SK-N-MC (cell line): Measurements from ENCODE around the gene SNAPC4.
A peak's percentile ranks its signal among the peaks of the same experiment; 100 is the strongest.

Experiments
- DNase-seq: peaks from one replicate; pipeline ENCODE4 v3.0.0-alpha.2; 2011; ENCODE audit warnings: low read depth, low spot score
- H3K27ac ChIP-seq: fragments of 200-600 bp; sonication (generic); 2 replicates; pipeline ENCODE4 v1.5.1; 2016; ENCODE audit warnings: mixed run types
- H3K36me3 ChIP-seq: fragments of 200-600 bp; sonication (generic); 2 replicates; pipeline ENCODE4 v1.6.1; 2017; ENCODE audit warnings: antibody characterized with exemption, low read length, mixed read lengths; ENCODE audit not compliant: insufficient read depth
- H3K4me3 ChIP-seq: fragments of 200-600 bp; sonication (generic); 2 replicates; pipeline ENCODE4 v1.5.1; 2016
- H3K9ac ChIP-seq: fragments of 200-600 bp; sonication (generic); 2 replicates; pipeline ENCODE4 v1.8.0; 2017; ENCODE audit warnings: mixed run types, mixed read lengths; ENCODE audit not compliant: insufficient read length
- H3K9me3 ChIP-seq: fragments of 200-600 bp; sonication (generic); 2 replicates; pipeline ENCODE4 v1.6.1; 2017; ENCODE audit warnings: low read depth, mild to moderate bottlenecking, antibody characterized with exemption, low read length, moderate library complexity, mixed read lengths
- EZH2 ChIP-seq: fragments of 200-600 bp; sonication (generic); IDR thresholded peaks from one replicate; pipeline ENCODE4 v1.6.1; 2017; ENCODE audit warnings: antibody characterized with exemption
- FOXP2 ChIP-seq: optimal IDR thresholded peaks from 2 replicates; pipeline ENCODE3; 2011; ENCODE audit warnings: mild to moderate bottlenecking, moderate library complexity; ENCODE audit not compliant: insufficient read depth; ENCODE audit errors: extremely low read length, control extremely low read depth
- POLR2AphosphoS5 ChIP-seq: IDR thresholded peaks from 2 replicates; pipeline ENCODE4 v1.6.1; 2012; ENCODE audit warnings: mild to moderate bottlenecking, low read depth, low read length, borderline replicate concordance

SNAPC4 gene

DNA sequence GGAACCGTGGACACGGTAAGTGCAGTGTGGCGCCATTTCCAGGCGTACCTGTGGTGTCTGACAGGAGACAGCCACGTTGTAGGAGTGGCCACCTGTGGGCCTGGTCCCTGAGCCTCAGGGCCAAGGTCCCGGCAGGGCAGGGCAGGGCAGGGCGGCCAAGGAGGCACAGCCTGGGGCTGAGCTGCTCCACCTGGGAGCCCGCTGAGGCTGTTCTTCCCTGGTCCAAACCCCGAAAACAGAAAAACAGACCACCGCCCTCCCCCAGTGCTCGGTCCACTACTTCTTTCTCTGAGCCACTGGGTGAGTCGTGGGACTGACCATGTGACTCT is 19.1 kb upstream of the SNAPC4 start:
- DNase-seq, result no peak
- TF ChIP-seq POLR2AphosphoS5, result no peak
- TF ChIP-seq EZH2, result no peak
- TF ChIP-seq FOXP2, result no peak
- Histone ChIP-seq H3K9ac (no peak overlapping the region), H3K27ac (no peak overlapping the region), H3K9me3 (no peaks in the 10 kb centered on the region), H3K4me3 (no peak overlapping the region), H3K36me3 (peaks cover 82% of the 10 kb centered on the region)

DNA sequence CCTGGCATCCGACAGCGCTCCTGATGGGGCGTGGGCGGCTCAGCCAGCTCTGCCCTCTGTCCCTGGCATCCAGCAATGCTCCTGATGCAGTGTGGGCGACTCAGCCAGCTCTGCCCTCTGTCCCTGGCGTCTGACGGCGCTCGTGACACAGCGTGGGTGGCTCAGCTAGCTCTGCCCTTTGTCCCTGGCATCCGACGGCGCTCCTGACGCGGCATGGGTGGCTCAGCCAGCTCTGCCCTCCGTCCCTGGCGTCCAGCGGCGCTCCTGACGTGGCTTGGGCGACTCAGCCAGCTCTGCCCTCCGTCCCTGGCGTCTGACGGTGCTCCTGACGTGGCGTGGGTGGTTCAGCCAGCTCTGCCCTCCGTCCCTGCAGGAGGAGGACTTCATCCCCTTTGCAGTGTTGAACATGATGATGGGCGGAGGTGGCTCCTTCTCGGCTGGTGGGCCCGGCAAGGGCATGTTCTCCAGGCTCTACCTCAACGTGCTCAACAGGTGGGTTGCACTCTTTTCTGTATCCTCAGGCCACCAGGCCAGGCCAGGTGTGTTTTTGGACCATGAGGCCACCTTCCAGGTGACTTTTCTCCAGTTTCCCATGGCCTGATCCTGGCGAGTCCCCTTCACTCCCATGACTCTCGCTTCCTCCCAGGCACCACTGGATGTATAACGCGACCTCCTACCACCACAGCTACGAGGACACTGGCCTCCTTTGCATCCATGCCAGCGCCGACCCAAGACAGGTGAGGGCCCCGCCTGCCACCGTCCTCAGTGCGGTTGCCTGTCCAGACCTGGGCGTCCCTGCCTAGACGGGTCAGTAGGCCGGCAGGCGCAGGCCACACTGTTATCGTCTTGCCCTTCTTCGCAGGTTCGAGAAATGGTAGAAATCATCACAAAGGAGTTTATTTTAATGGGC is 18.5 kb upstream of the SNAPC4 start:
- no peak for TF ChIP-seq FOXP2
- no peak for TF ChIP-seq EZH2
- no peak for TF ChIP-seq POLR2AphosphoS5
- Histone ChIP-seq H3K4me3 (no peak overlapping the region), H3K27ac (no peak overlapping the region), H3K9me3 (no peaks in the 10 kb centered on the region), H3K9ac (no peak overlapping the region), H3K36me3 (peaks cover 84% of the 10 kb centered on the region)
- DNase-seq, result no peak

DNA sequence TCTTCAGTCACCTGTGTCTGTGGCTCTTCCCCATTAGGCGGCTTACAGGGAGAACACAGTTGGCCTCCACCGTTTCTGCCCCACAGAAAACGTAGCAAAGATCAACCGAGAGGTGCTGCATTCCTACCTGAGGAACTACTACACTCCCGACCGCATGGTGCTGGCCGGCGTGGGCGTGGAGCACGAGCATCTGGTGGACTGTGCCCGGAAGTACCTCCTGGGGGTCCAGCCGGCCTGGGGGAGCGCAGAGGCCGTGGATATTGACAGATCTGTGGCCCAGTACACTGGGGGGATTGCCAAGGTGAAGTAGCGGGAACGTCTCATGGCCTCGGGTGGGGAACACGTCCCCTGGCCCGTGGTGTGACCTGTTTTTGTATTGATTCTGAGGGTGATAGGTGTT is 16.9 kb upstream of the SNAPC4 start:
- Histone ChIP-seq H3K9ac (no peak overlapping the region), H3K36me3 (peaks cover 85% of the 10 kb centered on the region), H3K27ac (no peak overlapping the region), H3K4me3 (no peak overlapping the region), H3K9me3 (no peaks in the 10 kb centered on the region)
- DNase-seq, result no peak
- TF ChIP-seq EZH2, result no peak
- TF ChIP-seq FOXP2, result no peak
- no peak for TF ChIP-seq POLR2AphosphoS5

DNA sequence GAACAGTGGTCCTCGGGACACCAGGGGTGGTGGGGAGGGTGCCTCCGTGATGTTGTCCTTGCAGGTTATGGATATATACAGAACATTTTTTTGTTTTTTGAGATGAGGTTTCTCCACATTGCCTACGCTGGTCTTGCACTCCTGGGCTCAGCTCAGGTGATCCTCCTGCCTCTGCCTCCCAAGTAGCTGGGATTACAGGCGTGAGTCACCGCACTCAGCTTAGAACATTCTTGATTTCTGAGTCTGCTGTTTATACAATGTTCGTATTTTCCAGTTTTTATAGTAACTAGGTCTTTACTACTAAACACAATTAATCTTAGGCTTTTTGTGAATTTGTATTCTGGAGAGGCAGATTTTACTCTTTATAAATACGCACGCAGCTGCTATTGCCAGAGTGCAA is 16.5 kb upstream of the SNAPC4 start:
- TF ChIP-seq EZH2, result no peak
- no peak for TF ChIP-seq FOXP2
- TF ChIP-seq POLR2AphosphoS5, result no peak
- H3K9ac ChIP-seq, result no peak overlapping the region
- H3K27ac ChIP-seq, result no peak overlapping the region
- H3K9me3 ChIP-seq, result no peaks in the 10 kb centered on the region
- H3K36me3 ChIP-seq, result peaks cover 85% of the 10 kb centered on the region
- H3K4me3 ChIP-seq, result no peak overlapping the region
- DNase-seq, result no peak

DNA sequence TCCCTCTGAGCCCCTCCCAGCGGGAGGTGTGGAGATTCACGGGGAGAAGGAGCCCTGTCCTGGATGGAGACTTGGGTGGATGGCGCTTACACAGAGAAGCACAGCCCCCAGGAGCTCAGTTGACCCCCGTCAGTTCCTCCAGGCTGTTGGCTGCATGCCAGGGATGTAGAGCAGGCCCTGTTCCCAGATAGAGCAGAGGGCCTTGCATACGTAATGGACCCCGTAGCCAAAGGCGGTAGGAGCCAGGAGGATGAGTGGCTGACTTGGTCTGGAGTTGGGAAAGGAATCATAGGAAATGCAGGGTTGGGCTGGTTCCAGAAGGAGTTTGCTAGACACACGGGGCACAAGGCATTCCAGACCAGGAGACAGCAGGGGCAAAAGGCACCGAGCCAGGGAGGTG is 13.0 kb upstream of the SNAPC4 start:
- TF ChIP-seq FOXP2, result no peak
- TF ChIP-seq EZH2, result no peak
- TF ChIP-seq POLR2AphosphoS5, result no peak
- Histone ChIP-seq H3K9ac (no peak overlapping the region), H3K27ac (no peak overlapping the region), H3K4me3 (no peak overlapping the region), H3K9me3 (no peaks in the 10 kb centered on the region), H3K36me3 (peaks cover 59% of the 10 kb centered on the region)
- DNase-seq, result no peak

DNA sequence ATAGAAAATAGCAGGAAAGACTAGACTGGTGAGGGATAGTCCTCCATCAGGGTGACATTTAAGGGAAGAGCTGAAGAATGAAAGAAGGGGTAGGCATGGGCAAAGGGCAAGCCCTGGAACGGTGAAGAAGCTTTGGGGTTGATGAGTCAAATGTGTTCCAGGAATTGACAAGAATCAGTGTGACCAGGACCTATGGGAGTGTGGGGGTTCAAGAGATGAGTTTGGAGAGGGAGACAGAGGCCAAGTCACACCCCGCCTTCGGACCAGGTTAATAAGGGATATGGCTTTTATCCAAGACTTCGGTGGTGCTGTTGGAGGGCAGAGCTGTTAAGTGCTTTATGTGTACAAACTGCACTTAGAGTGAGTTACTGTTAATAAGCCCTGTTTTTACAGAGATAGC is 11.4 kb upstream of the SNAPC4 start:
- H3K36me3 ChIP-seq, result peaks cover 60% of the 10 kb centered on the region
- H3K9me3 ChIP-seq, result no peaks in the 10 kb centered on the region
- no peak overlapping the region for H3K27ac ChIP-seq
- H3K9ac ChIP-seq, result peak overlapping the region; percentile 96
- peak overlapping the region; percentile 96 for H3K4me3 ChIP-seq
- DNase-seq, result no peak
- TF ChIP-seq FOXP2, result no peak
- no peak for TF ChIP-seq POLR2AphosphoS5
- no peak for TF ChIP-seq EZH2

DNA sequence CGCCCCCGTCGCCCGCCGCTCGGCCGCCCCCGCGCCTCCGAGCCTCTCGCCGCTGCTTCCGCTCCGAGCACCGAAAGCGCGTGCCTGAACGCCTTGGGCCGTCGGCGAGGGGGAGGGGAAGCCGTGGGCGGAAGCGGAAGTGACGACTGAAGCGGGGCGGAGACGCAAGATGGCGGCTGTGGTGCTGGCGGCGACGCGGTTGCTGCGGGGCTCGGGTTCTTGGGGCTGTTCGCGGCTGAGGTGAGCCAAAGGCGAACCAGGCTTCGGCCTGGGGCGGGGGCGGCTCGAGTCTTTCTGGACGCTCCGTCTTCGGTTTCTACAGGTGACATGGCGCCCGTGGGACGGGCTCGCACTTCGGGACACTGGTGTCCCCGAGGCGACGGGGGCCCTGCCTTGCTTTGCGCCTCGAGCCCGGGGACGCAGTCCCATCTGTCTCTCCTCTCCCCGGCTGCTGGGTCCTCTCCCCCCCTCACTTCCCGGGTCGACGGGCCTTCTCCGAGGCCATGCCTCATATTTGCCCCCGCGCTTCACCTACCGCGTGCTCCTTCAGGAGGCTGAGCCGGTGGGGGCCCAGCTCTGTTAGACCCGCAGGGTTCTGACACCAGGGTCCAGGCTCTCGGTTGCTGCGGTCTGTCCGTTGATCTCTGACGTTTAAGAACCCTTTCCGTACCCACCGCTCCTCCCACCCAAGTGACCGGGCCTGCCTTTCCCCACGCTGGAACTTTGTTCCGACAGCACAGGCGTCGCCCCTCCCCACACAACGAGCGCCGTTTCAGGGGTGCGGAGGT is 10.7 kb upstream of the SNAPC4 start, which contains the start of the genes ENTR1 and PMPCA:
Gene ENTR1, minus strand, starts transcription at position 115 of the 788 bp plus-strand sequence. CDS start 217 bp downstream, outside the sequence.
Gene PMPCA, plus strand, starts transcription at position 159 of the 788 bp plus-strand sequence. Its CDS starts 11 bp downstream, at position 170.
- peak; percentile 6 for DNase-seq
- H3K9ac ChIP-seq, result peak within 1 kb of the TSS; percentile 96
- TF ChIP-seq POLR2AphosphoS5 (peak; percentile 96), EZH2 (no peak), FOXP2 (no peak)
- H3K9me3 ChIP-seq, result no peaks in the 10 kb centered on the region
- H3K36me3 ChIP-seq, result peaks cover 57% of the 10 kb centered on the region
- H3K4me3 ChIP-seq, result peak within 1 kb of the TSS; percentile 98
- H3K27ac ChIP-seq, result peak within 1 kb of the TSS; percentile 77
